ENCODE data around the gene OR52D1.

The OR52D1 gene

DNA sequence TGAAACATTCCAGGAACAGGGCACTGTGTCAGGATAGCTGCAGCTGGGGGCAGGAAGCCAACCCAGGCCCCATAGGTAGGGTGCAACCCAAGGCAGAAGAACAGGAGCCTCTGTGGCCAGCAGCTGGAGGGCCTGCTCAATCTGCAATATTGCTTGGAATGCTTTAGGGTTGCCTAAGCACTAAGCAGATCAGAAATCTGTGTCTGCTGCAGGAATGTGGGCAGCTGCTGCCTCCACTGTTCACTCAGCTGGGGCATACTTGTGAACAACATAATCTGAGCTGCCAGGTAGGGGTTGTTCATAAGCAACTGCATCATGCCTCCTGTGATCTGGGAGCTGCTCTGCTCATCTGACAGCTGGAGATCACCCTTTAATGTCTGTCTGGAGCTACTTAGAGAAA lies 26.4 kb downstream of the OR52D1 start:
- no peak for DNase-seq (ENCODE audit: low spot score)

DNA sequence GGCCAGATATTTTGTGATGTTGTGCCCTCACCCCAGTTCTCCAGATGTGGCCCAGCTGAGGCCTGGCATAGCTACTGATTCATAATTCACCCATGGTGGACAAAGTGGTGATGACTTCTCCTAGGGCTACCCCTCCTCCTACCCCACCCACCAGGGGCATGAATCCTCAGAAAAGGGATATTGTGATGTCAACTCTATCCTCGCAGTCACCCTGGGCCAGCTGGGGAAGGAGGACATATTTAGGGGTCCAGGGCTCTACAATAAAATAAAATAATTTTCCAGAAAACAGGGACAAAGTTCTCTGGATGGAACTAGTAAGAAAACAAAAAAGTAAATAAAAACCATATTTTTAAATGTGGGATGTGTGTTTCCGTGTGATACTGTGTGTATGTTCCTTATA lies 28.1 kb downstream of the OR52D1 start, which contains the start of gene UBQLNL:
Gene UBQLNL (minus strand): TSS at position 101 of the 400 bp plus-strand sequence. CDS start 258 bp downstream, outside the sequence.
- no peak for DNase-seq (ENCODE audit: low spot score)

DNA sequence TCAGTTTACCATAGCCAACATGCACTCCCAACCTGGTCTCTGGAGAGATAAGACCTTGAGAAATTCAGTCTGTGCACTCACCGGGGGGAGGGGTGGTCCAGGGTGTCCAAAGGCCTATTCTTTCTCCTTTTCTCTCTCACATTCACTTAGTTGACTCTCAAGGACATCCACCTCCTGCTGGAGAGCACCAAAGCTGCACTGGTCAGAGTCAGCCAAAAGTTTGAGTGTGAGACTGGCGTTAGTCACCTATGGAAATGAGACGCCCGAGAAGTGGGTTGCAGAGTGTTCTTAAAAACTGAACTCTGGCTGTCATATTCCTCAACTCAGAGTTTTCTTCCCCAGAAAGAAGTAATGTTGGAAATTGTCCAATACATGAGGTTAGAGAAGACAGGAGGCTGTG lies 33.1 kb downstream of the OR52D1 start:
- DNase-seq (ENCODE audit: low spot score): no peak

DNA sequence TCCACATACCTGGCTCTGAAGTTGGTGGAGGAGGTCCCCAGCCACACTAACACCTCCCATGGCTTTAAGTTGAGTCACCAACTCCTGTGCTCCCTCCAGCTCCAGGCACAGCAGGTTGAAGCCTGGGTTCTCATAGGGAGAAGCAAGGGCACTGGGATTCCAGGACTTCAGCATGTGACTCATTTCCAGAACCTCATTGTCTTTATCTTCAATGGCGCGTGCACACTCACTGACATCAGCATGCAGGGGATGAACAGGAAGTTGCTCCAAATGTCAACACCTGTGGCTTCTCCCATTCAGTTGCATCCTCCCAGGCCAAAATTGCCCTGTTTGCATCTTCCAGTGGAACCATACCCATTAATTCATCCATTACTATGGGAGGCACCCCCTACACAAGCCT lies 33.8 kb downstream of the OR52D1 start:
- DNase-seq (ENCODE audit: low spot score): no peak

DNA sequence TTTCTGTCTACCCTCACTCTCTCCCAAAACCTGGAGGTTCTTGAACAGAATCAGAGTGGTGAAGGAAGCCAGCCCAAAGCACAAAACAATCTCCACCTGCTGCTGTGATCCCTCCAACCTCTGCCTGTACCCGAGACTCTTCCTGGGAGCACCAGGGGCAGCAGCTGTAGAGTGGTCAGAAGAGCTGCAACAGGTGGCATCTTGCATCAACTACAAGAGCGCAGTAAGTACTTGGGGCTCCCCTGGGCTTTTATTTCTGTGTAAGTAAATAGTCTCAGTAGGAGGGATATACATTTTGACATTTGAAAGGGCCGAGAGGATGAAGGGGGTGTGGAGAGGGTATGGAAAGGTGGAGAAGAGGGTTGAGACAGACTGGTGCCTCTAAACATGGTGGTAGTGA lies 36.3 kb downstream of the OR52D1 start:
- no peak for DNase-seq (ENCODE audit: low spot score)

DNA sequence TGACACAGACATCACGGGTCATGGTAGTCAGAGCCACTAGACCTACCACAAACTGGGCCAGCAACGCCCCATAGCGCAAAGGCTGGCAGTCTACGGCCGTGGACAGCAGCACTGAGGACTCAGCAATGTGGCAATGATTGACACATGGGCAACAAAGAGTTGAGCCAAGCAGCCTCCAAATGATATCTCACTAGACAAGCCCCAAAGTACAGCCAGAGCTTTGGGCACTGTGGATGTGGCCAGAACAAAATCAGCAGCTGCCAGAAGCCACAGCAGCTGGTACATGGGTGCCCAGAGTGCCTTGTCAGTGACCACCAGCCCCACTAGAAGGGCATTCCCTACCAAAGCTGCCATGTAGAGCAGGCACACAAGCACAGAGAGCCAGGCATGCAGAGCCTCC lies 39.2 kb downstream of the OR52D1 start:
- DNase-seq (ENCODE audit: low spot score): no peak

DNA sequence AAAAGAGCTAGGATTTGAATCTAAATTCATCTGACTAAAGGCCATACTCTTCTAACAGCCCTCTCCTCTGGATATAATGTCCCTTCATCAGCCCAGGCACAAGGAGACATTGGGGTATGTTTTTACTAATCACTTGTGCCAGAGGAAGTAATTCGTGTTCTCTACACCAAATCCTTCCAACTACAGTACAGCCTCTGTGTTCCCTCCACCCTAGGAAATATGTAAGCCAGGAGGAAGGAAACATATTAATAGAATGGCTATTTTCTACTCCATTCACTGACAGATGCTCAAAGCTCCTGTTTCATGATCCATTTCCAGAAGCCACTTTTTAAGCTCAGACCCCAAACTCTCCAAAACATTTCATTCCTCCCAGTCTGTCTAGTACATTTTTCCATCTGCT lies 40.0 kb downstream of the OR52D1 start:
- no peak for DNase-seq (ENCODE audit: low spot score)

DNA sequence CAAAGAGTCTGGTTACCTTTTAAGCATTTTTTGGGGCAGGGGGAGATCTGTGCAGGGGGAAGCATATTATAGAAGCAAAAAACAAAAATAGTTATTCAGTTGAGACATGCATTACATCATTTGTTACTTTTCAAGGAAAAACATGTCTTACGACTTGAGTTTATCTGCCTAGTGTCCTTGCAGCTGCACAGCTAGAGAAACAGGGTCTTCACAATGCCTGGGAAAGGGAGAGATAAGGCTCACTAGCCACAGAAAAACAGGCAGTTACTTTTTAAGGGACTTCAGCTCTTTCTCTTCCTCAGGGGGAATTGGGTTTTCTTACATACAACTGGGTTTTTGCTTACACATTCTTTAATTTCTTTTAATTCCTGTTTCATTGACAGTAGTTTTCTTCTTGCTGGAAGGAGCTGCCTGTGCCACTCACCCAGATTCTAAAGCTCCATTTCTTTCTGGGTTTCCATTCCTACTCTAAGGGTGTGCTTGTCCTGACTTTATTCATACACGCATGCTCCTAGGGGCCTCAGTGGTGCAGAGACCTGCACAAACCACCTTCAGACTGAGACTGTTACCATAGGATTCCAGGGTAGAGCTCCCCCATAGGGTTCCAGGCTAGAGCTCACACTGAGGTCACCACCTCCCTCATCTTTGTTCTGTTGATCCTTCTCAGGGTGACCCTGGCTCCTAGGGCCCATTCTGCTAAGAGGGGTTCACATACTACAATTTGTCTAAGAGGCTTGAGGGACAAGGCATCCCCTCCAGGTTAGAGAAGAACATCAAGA lies 42.8 kb downstream of the OR52D1 start:
- no peak for DNase-seq (ENCODE audit: low spot score)

DNA sequence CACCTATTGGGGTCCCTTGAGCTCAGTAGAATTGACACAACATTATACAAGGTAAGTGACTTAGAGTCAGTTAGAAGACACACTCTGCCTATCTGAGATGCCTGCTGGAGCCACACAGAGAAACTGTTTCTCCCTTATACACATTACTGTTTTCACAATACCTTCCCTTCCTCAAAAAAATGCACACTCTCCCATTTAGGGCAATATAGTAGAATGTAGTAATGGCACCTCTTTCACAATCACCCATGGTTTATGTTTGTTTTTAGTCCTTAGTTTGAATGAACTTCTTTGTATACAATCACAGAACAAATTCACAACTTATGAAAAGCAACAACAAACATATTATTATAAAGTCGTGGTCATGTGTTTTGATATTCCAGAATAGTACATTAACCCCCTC lies 45.6 kb downstream of the OR52D1 start:
- no peak for DNase-seq (ENCODE audit: low spot score)

DNA sequence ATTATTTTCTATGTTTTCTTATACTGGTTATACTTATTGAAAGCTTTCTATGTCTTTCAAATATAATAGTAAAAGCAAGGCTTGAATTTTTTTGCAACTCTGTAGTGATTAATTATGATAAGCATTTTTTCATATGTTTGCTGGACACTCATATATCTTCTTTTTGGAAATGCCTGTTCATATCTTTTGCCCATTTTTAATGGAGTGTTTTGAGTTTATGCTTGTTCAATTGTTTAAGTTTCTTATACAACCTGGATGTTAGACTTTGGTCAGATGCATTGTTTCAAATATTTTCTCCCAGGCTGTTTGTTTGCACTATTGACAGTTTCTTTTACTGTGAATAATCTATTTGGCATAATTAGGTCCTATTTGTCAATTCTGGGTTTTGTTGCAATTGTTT lies 48.0 kb downstream of the OR52D1 start:
- no peak for DNase-seq (ENCODE audit: low spot score)
